GM19351 (cell line): ENCODE results near the gene CXCL5.
"Not testable (repeated sequence)": the region's sequence is repeated elsewhere in the genome, so short reads cannot be mapped to it uniquely, and the experiment has no call there.

ENCODE experiments used
- ATAC-seq: cut with Tn5 transposase; IDR thresholded peaks from one replicate; pipeline ENCODE4 v1.9.1; 2021; ENCODE audit warnings: mild to moderate bottlenecking, moderate library complexity; ENCODE audit not compliant: unreplicated experiment

Gene CXCL5

GRCh38 chr4:73974352-73974751, 24.1 kb downstream of the CXCL5 start:
- no peak for ATAC-seq

- ATAC-seq: no peak
Measured at GRCh38 chr4:73970945-73971344, 27.5 kb downstream of the CXCL5 start.

GRCh38 chr4:73970011-73970410, 28.5 kb downstream of the CXCL5 start:
- ATAC-seq: no peak

- no peak for ATAC-seq
Measured at GRCh38 chr4:73967866-73968265, 30.6 kb downstream of the CXCL5 start.

GRCh38 chr4:73964862-73965611, 33.4 kb downstream of the CXCL5 start:
- ATAC-seq: no peak

GRCh38 chr4:73962724-73963123, 35.8 kb downstream of the CXCL5 start:
- no peak for ATAC-seq

GRCh38 chr4:73959041-73959440, 39.4 kb downstream of the CXCL5 start:
- ATAC-seq: not testable (repeated sequence)

- no peak for ATAC-seq
Measured at GRCh38 chr4:73952352-73952751, 46.1 kb downstream of the CXCL5 start.

- ATAC-seq: not testable (repeated sequence)
Measured at GRCh38 chr4:73950376-73950920, 48.0 kb downstream of the CXCL5 start.

- no peak for ATAC-seq
Measured at GRCh38 chr4:73948990-73949706, 49.3 kb downstream of the CXCL5 start.

- no peak for ATAC-seq
Measured at GRCh38 chr4:73948291-73948690, 50.2 kb downstream of the CXCL5 start.

GRCh38 chr4:73947239-73947985, 51.1 kb downstream of the CXCL5 start:
- no peak for ATAC-seq

- ATAC-seq: no peak
Measured at GRCh38 chr4:73945674-73946449, 52.6 kb downstream of the CXCL5 start.
